Endothelial cell of umbilical vein (primary cell): ENCODE data around the gene DCAF17. TPM values are rescaled to one million over a fixed set of nuclear protein-coding genes. Genes with fewer than 3 reads are reported as not detected.
A peak's percentile ranks its signal among the peaks of the same experiment; 100 is the strongest.

ENCODE experiments used
- BruUV-seq: library from RNA; stranded (reverse); fragments of 400-500 nt; replicated peaks from 2 replicates; lab custom pipeline; 2021; lab: Mats Ljungman, UMichigan
- CTCF ChIA-PET: fragments of 300-600, 350-600 bp; sonication (Branson Sonifier 250); formaldehyde crosslinking; loops from one replicate; lab custom pipeline; 2021; ENCODE audit warnings: antibody characterized with exemption, inconsistent platforms; lab: Charles Lee
- POLR2A ChIA-PET: fragments of 300-600, 350-600 bp; sonication (Branson Sonifier 250); formaldehyde crosslinking; loops from one replicate; lab custom pipeline; 2021; ENCODE audit warnings: antibody characterized with exemption, inconsistent platforms; lab: Charles Lee
- DNase-seq: peaks from one replicate; pipeline ENCODE4 v3.0.0-alpha.2; 2011; ENCODE audit warnings: low read depth, low spot score
- FAIRE-seq: peaks from 2 replicates; lab custom pipeline; 2011; peaks lifted over from hg19 to GRCh38; lab: Jason Lieb, UNC
- H2AFZ ChIP-seq: 2 replicates; pipeline ENCODE4 v1.6.0; 2012; ENCODE audit warnings: low read depth, low read length, control low read depth, inconsistent platforms
- H3K27ac ChIP-seq: 2 replicates; pipeline ENCODE4 v1.5.1; 2011; ENCODE audit warnings: low read depth, mild to moderate bottlenecking, control low read depth, low read length, moderate library complexity; ENCODE audit not compliant: insufficient read depth
- H3K27me3 ChIP-seq, 2 experiments: 2 replicates each; pipeline versions ENCODE4 v1.6.0 to v1.6.1; 2011; ENCODE audit warnings: low read length in 2 of 2, mixed read lengths in 1 of 2; ENCODE audit not compliant: control insufficient read depth in 2 of 2, insufficient read depth in 2 of 2
- H3K36me3 ChIP-seq, 2 experiments: 2 replicates in 1 of 2; 3 replicates in 1 of 2; pipeline ENCODE4 v1.5.1; 2011; ENCODE audit warnings: low read length in 2 of 2, mild to moderate bottlenecking in 1 of 2, moderate library complexity in 1 of 2; ENCODE audit not compliant: control insufficient read depth in 2 of 2, insufficient read depth in 2 of 2; ENCODE audit errors: extremely low read depth in 1 of 2
- H3K4me1 ChIP-seq: 3 replicates; pipeline ENCODE4 v1.5.1; 2011; ENCODE audit warnings: mild to moderate bottlenecking, low read length; ENCODE audit not compliant: control insufficient read depth, insufficient read depth; ENCODE audit errors: extremely low read depth
- H3K4me2 ChIP-seq: 2 replicates; pipeline ENCODE4 v1.6.1; 2011; ENCODE audit warnings: low read length, control low read depth, mixed read lengths; ENCODE audit not compliant: insufficient read depth
- H3K4me3 ChIP-seq, 3 experiments: fragments of 200-600 bp in 1 of 3; sonication (generic), shearing (Covaris generic) in 1 of 3; replicated peaks in 1 of 3; 2 replicates each; pipeline ENCODE4 v1.5.1; 2011 to 2016; ENCODE audit warnings: control low read depth in 3 of 3, low read length in 3 of 3, mild to moderate bottlenecking in 2 of 3, inconsistent platforms in 1 of 3, low read depth in 1 of 3, moderate library complexity in 1 of 3; ENCODE audit not compliant: insufficient read depth in 1 of 3
- H3K79me2 ChIP-seq: 2 replicates; pipeline ENCODE4 v1.6.0; 2012; ENCODE audit warnings: low read length, inconsistent platforms; ENCODE audit not compliant: control insufficient read depth, insufficient read depth
- H3K9ac ChIP-seq: replicated peaks from 2 replicates; pipeline ENCODE3; 2011; ENCODE audit warnings: low read length, control low read depth; ENCODE audit not compliant: insufficient read depth; ENCODE audit errors: extremely low read depth
- H3K9me1 ChIP-seq: replicated peaks from 3 replicates; pipeline ENCODE4 v1.6.0; 2011; ENCODE audit warnings: mild to moderate bottlenecking, low read length; ENCODE audit not compliant: control insufficient read depth, insufficient read depth; ENCODE audit errors: extremely low read depth
- H3K9me3 ChIP-seq: replicated peaks from 2 replicates; pipeline ENCODE4 v1.5.1; 2012; ENCODE audit warnings: low read length, inconsistent platforms; ENCODE audit not compliant: control insufficient read depth, insufficient read depth
- H4K20me1 ChIP-seq: replicated peaks from 2 replicates; pipeline ENCODE3; 2011; ENCODE audit warnings: mild to moderate bottlenecking, low read length; ENCODE audit not compliant: control insufficient read depth, insufficient read depth; ENCODE audit errors: extremely low read depth
- CTCF ChIP-seq, 2 donors: IDR thresholded peaks; 1 replicate in 1 of 2; 2 replicates in 1 of 2; pipeline ENCODE4 v1.5.1; 2011; ENCODE audit warnings: low read length in 2 of 2, mild to moderate bottlenecking in 2 of 2, moderate library complexity in 2 of 2, control low read depth in 1 of 2, inconsistent platforms in 1 of 2, low read depth in 1 of 2; ENCODE audit not compliant: insufficient read depth in 1 of 2; ENCODE audit errors: extremely low read depth in 1 of 2
- EZH2 ChIP-seq: IDR thresholded peaks from 2 replicates; pipeline ENCODE4 v1.6.1; 2012; ENCODE audit warnings: borderline replicate concordance, low read depth, mild to moderate bottlenecking, moderate library complexity, low read length, inconsistent platforms; ENCODE audit not compliant: severe bottlenecking
- FOS ChIP-seq: IDR thresholded peaks from 2 replicates; pipeline ENCODE4 v1.6.1; 2011; ENCODE audit warnings: mild to moderate bottlenecking, low read length, moderate library complexity, borderline replicate concordance; ENCODE audit not compliant: insufficient read depth
- GATA2 ChIP-seq: IDR thresholded peaks from 2 replicates; pipeline ENCODE4 v1.7.0; 2011; ENCODE audit warnings: low read depth, mild to moderate bottlenecking, moderate library complexity, mixed read lengths, low read length; ENCODE audit not compliant: insufficient read length, insufficient read depth
- JUN ChIP-seq: IDR thresholded peaks from 2 replicates; pipeline ENCODE4 v1.6.1; 2011; ENCODE audit warnings: borderline replicate concordance, low read depth; ENCODE audit not compliant: insufficient read length, insufficient read depth
- MAX ChIP-seq: IDR thresholded peaks from 2 replicates; pipeline ENCODE4 v1.6.1; 2011; ENCODE audit not compliant: insufficient read depth, insufficient read length
- MYC ChIP-seq: IDR thresholded peaks from one replicate; pipeline ENCODE4 v1.6.1; 2011; ENCODE audit warnings: mild to moderate bottlenecking, low read depth, low read length
- POLR2A ChIP-seq: IDR thresholded peaks from 2 replicates; pipeline ENCODE4 v1.6.1; 2012; ENCODE audit warnings: low read depth, mild to moderate bottlenecking, control low read depth, low read length
- POLR2AphosphoS5 ChIP-seq: IDR thresholded peaks from 2 replicates; pipeline ENCODE4 v1.6.1; 2012; ENCODE audit warnings: low read depth, mild to moderate bottlenecking, control low read depth, low read length, moderate library complexity; ENCODE audit not compliant: insufficient read depth
- dilution Hi-C: fragments of 300-500 bp; cut with MboI; formaldehyde crosslinking; loops from one replicate; pipeline ENCODE4 v1.15.0; 2019; ENCODE audit warnings: low sequenced_read_pairs; ENCODE audit not compliant: extremely low pct_ligation_motif_present
- intact Hi-C: fragments of 100-400 bp; cut with micrococcal nuclease; formaldehyde crosslinking; loops from one replicate; pipeline ENCODE4 v1.10.0; 2022
- polyA plus RNA-seq, 4 experiments: library from polyadenylated mRNA; depleted of rRNA in 3 of 4; stranded (reverse) in 3 of 4; unstranded in 1 of 4; fragments of >200 nt; gene quantifications; 2 replicates each; pipeline versions ENCODE4 v1.2.1 to v1.2.3, GENCODE V29; 2011 to 2012; ENCODE audit warnings: missing spikeins in 1 of 4
- total RNA-seq: library from RNA; stranded (reverse); gene quantifications from 2 replicates; pipeline ENCODE4 v1.2.3, GENCODE V29; 2021

DCAF17 gene
- total and polyA plus RNA-seq, 2 donors (not counting 3 experiments of a cell fraction or from before 2014, with no cell fraction given), result 4.6 to 14.9 TPM

GRCh38 chr2:171485116-171485515, 51.1 kb downstream of the DCAF17 start:
- POLR2A ChIA-PET, result no interaction called here
- no peaks in the 10 kb centered on the region for H3K79me2 ChIP-seq
- no peak for TF ChIP-seq MAX
- TF ChIP-seq GATA2, result peak; percentile 29
- no peak for TF ChIP-seq POLR2A
- no peak for TF ChIP-seq EZH2
- TF ChIP-seq JUN, result no peak

GRCh38 chr2:171487201-171487600, 53.2 kb downstream of the DCAF17 start:
- TF ChIP-seq JUN (no peak), POLR2A (no peak), EZH2 (no peak), MYC (no peak), MAX (no peak), POLR2AphosphoS5 (no peak), CTCF (IDR thresholded peaks at IDR 0.05; ENCODE audit: extremely low read depth in 1 of 2, insufficient read depth in 1 of 2, low read depth in 1 of 2, low read length in 2 of 2) (no peak), FOS (no peak), GATA2 (no peak)
- CTCF ChIA-PET, result interaction anchor here (1.5 kb wide), 1 partner anchor 44 kb away, joined by 3 read pairs; no protein-coding TSS in a partner anchor
- H3K4me3 ChIP-seq, result no peak overlapping the region
- H3K79me2 ChIP-seq, result no peaks in the 10 kb centered on the region
- POLR2A ChIA-PET, result no interaction called here
- no peaks in the 10 kb centered on the region for H3K9me1 ChIP-seq
- H3K9me3 ChIP-seq, result no peaks in the 10 kb centered on the region
- H3K27me3 ChIP-seq, result no peaks in the 10 kb centered on the region
- H3K9ac ChIP-seq, result no peak overlapping the region
- no peak for FAIRE-seq
- no peaks in the 10 kb centered on the region for H3K36me3 ChIP-seq
- no peaks in the 10 kb centered on the region for H3K4me1 ChIP-seq
- dilution Hi-C loops (no loop called here), intact Hi-C loops (no loop called here)
- no peak overlapping the region for H3K4me2 ChIP-seq
- no TSS peak for BruUV-seq
- no peaks in the 10 kb centered on the region for H4K20me1 ChIP-seq
- H2AFZ ChIP-seq, result no peak overlapping the region
- no peak overlapping the region for H3K27ac ChIP-seq
- no peak for DNase-seq

More at GRCh38 chr2:171485116-171485515, 51.1 kb downstream of the DCAF17 start:
- no peaks in the 10 kb centered on the region for H3K9me1 ChIP-seq
- H3K4me2 ChIP-seq, result no peak overlapping the region
- intact Hi-C loops, result no loop called here
- H3K4me3 ChIP-seq, result no peak overlapping the region
- no peaks in the 10 kb centered on the region for H4K20me1 ChIP-seq
- CTCF ChIA-PET, result no interaction called here
- H3K4me1 ChIP-seq, result no peaks in the 10 kb centered on the region
- H3K27ac ChIP-seq, result no peak overlapping the region
- H2AFZ ChIP-seq, result no peak overlapping the region
- DNase-seq, result no peak
- H3K27me3 ChIP-seq, result no peaks in the 10 kb centered on the region
- no peaks in the 10 kb centered on the region for H3K9me3 ChIP-seq
- BruUV-seq, result no TSS peak
- dilution Hi-C loops, result no loop called here
- H3K9ac ChIP-seq, result no peak overlapping the region
- H3K36me3 ChIP-seq, result peaks cover 0 to under 1% of the 10 kb centered on the region in 2 experiments
- FAIRE-seq, result no peak
